Neural progenitor cell (in vitro differentiated cells): Measurements from ENCODE around the gene CDH9. TPM values are rescaled to one million over a fixed set of nuclear protein-coding genes. Genes with fewer than 3 reads are reported as not detected.

Source experiments
- DNase-seq: peaks from one replicate; pipeline ENCODE4 v3.0.0-alpha.2; 2016; ENCODE audit warnings: low spot score
- H2AFZ ChIP-seq: fragments of 200-600 bp; sonication (generic); replicated peaks from 2 replicates; pipeline ENCODE4 v1.6.1; 2016; ENCODE audit warnings: antibody characterized with exemption
- H3F3A ChIP-seq: fragments of 200-600 bp; sonication (generic); 2 replicates; pipeline ENCODE4 v1.6.1; 2016; ENCODE audit warnings: antibody characterized with exemption, low read depth
- H3K27ac ChIP-seq: fragments of 200-600 bp; sonication (generic); 2 replicates; pipeline ENCODE4 v1.5.1; 2016; ENCODE audit warnings: mild to moderate bottlenecking
- H3K27me3 ChIP-seq: fragments of 200-600 bp; sonication (generic); 2 replicates; pipeline ENCODE4 v1.6.1; 2016; ENCODE audit warnings: mild to moderate bottlenecking, moderate library complexity
- H3K36me3 ChIP-seq: fragments of 200-600 bp; sonication (generic); 2 replicates; pipeline ENCODE4 v1.5.1; 2016
- H3K4me1 ChIP-seq: fragments of 200-600 bp; sonication (generic); 2 replicates; pipeline ENCODE4 v1.6.1; 2016; ENCODE audit warnings: mixed run types
- H3K4me2 ChIP-seq: fragments of 200-600 bp; sonication (generic); 2 replicates; pipeline ENCODE4 v1.6.1; 2016
- H3K4me3 ChIP-seq: fragments of 200-600 bp; sonication (generic); 2 replicates; pipeline ENCODE4 v1.5.1; 2016
- H3K79me2 ChIP-seq: fragments of 200-600 bp; sonication (generic); 2 replicates; pipeline ENCODE4 v1.6.1; 2016; ENCODE audit warnings: low read depth
- H3K9ac ChIP-seq: fragments of 200-600 bp; sonication (generic); 2 replicates; pipeline ENCODE4 v1.6.1; 2016
- H3K9me3 ChIP-seq: fragments of 200-600 bp; sonication (generic); 2 replicates; pipeline ENCODE4 v1.5.1; 2016; ENCODE audit warnings: low read depth
- H4K20me1 ChIP-seq: fragments of 200-600 bp; sonication (generic); 2 replicates; pipeline ENCODE4 v1.6.1; 2016; ENCODE audit warnings: low read depth
- H3K27ac Mint-ChIP-seq: 3 replicates; pipeline ENCODE4 v1.8.0; 2021; ENCODE audit warnings: mixed read lengths
- H3K27me3 Mint-ChIP-seq: 2 replicates; pipeline ENCODE4 v1.8.0; 2022; ENCODE audit warnings: low read depth, mild to moderate bottlenecking, inconsistent platforms, moderate library complexity, mixed read lengths; ENCODE audit not compliant: insufficient read depth
- H3K36me3 Mint-ChIP-seq: 3 replicates; pipeline ENCODE4 v1.8.0; 2021; ENCODE audit warnings: mixed read lengths
- H3K4me1 Mint-ChIP-seq: 3 replicates; pipeline ENCODE4 v1.8.0; 2021; ENCODE audit warnings: mixed read lengths
- H3K4me3 Mint-ChIP-seq: 3 replicates; pipeline ENCODE4 v1.8.0; 2021; ENCODE audit warnings: mild to moderate bottlenecking, moderate library complexity, mixed read lengths
- H3K9me3 Mint-ChIP-seq: 3 replicates; pipeline ENCODE4 v1.8.0; 2020; ENCODE audit warnings: mixed read lengths
- EZH2 ChIP-seq: fragments of 200-600 bp; sonication (generic); IDR thresholded peaks from 2 replicates; pipeline ENCODE4 v1.6.1; 2017; ENCODE audit warnings: antibody characterized with exemption, mild to moderate bottlenecking, moderate library complexity
- EZH2phosphoT487 ChIP-seq: fragments of 200-600 bp; sonication (generic); IDR thresholded peaks from 2 replicates; pipeline ENCODE4 v1.6.1; 2017; ENCODE audit warnings: antibody characterized with exemption
- total RNA-seq: library from RNA; depleted of rRNA; stranded (reverse); fragments of >200 nt; gene quantifications from 2 replicates; pipeline ENCODE4 v1.2.3, GENCODE V29; 2015; ENCODE audit warnings: low replicate concordance
- TF ChIP-seq, protein P1 (sequence below): fragments of 200-600 bp; sonication (generic); IDR thresholded peaks from 2 replicates; pipeline ENCODE4 v1.5.1; 2017; ENCODE audit warnings: antibody characterized with exemption, mild to moderate bottlenecking

Gene CDH9
- total RNA-seq, 1 donor from 2014 or later: 2.8 TPM

DNA sequence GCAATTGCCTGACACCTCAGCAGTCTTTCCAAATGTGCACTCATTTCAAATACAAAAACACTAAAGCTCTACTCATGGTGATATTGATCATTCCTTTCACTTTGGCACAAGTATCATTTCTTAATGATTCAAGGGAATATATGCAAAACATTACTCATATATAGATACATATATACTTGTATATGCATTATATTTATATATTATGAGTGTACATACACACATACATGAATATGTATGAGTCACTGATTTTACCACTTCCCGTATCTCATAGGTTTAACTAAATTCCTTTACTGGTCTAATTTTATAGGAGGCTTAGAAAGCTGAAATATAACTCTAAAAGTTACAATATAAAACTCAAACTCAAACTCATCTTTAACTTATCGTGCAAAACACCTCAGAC is 156.5 kb downstream of the CDH9 start:
- no peak overlapping the region for H3K27ac ChIP-seq
- Mint-ChIP-seq H3K27me3 (no peaks in the 10 kb centered on the region), H3K27ac (no peak overlapping the region), H3K9me3 (no peaks in the 10 kb centered on the region), H3K4me1 (no peaks in the 10 kb centered on the region), H3K36me3 (no peaks in the 10 kb centered on the region), H3K4me3 (no peak overlapping the region)
- no peaks in the 10 kb centered on the region for H3K27me3 ChIP-seq
- no peak overlapping the region for H3K4me3 ChIP-seq
- no peaks in the 10 kb centered on the region for H3F3A ChIP-seq
- H3K79me2 ChIP-seq: no peaks in the 10 kb centered on the region
- H3K9ac ChIP-seq: no peak overlapping the region
- H3K4me2 ChIP-seq: no peak overlapping the region
- TF ChIP-seq EZH2 (no peak), EZH2phosphoT487 (no peak)
- TF ChIP-seq, protein P1, sequence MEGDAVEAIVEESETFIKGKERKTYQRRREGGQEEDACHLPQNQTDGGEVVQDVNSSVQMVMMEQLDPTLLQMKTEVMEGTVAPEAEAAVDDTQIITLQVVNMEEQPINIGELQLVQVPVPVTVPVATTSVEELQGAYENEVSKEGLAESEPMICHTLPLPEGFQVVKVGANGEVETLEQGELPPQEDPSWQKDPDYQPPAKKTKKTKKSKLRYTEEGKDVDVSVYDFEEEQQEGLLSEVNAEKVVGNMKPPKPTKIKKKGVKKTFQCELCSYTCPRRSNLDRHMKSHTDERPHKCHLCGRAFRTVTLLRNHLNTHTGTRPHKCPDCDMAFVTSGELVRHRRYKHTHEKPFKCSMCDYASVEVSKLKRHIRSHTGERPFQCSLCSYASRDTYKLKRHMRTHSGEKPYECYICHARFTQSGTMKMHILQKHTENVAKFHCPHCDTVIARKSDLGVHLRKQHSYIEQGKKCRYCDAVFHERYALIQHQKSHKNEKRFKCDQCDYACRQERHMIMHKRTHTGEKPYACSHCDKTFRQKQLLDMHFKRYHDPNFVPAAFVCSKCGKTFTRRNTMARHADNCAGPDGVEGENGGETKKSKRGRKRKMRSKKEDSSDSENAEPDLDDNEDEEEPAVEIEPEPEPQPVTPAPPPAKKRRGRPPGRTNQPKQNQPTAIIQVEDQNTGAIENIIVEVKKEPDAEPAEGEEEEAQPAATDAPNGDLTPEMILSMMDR: no peak
- H4K20me1 ChIP-seq: no peaks in the 10 kb centered on the region
- H3K4me1 ChIP-seq: no peaks in the 10 kb centered on the region
- no peak overlapping the region for H2AFZ ChIP-seq
- no peak for DNase-seq
- no peaks in the 10 kb centered on the region for H3K36me3 ChIP-seq
- H3K9me3 ChIP-seq: no peaks in the 10 kb centered on the region

- H3K4me1 ChIP-seq: no peaks in the 10 kb centered on the region
- H3F3A ChIP-seq: no peaks in the 10 kb centered on the region
- no peaks in the 10 kb centered on the region for H3K27me3 ChIP-seq
- H3K79me2 ChIP-seq: no peaks in the 10 kb centered on the region
- Mint-ChIP-seq H3K27ac (no peak overlapping the region), H3K36me3 (no peaks in the 10 kb centered on the region), H3K4me1 (peaks cover 4% of the 10 kb centered on the region), H3K9me3 (no peaks in the 10 kb centered on the region), H3K4me3 (no peak overlapping the region), H3K27me3 (no peaks in the 10 kb centered on the region)
- H3K9ac ChIP-seq: no peak overlapping the region
- no peak for TF ChIP-seq EZH2phosphoT487
- TF ChIP-seq, protein P1: no peak
- no peak for TF ChIP-seq EZH2
- no peak overlapping the region for H3K4me2 ChIP-seq
- no peaks in the 10 kb centered on the region for H3K9me3 ChIP-seq
- no peaks in the 10 kb centered on the region for H3K36me3 ChIP-seq
- H4K20me1 ChIP-seq: no peaks in the 10 kb centered on the region
- no peak for DNase-seq
- no peak overlapping the region for H3K27ac ChIP-seq
- no peak overlapping the region for H2AFZ ChIP-seq
- no peak overlapping the region for H3K4me3 ChIP-seq
Observed at GRCh38 chr5:26877154-26877553, 161.2 kb downstream of the CDH9 start.

- Mint-ChIP-seq H3K27me3 (no peaks in the 10 kb centered on the region), H3K4me3 (no peak overlapping the region), H3K27ac (no peak overlapping the region), H3K9me3 (no peaks in the 10 kb centered on the region), H3K36me3 (no peaks in the 10 kb centered on the region), H3K4me1 (peaks cover 4% of the 10 kb centered on the region)
- Histone ChIP-seq H3K36me3 (no peaks in the 10 kb centered on the region), H3K9ac (no peak overlapping the region), H3K9me3 (no peaks in the 10 kb centered on the region), H3K4me1 (no peaks in the 10 kb centered on the region), H3K79me2 (no peaks in the 10 kb centered on the region), H3K27me3 (no peaks in the 10 kb centered on the region), H4K20me1 (no peaks in the 10 kb centered on the region), H3K4me2 (no peak overlapping the region), H2AFZ (no peak overlapping the region), H3F3A (no peaks in the 10 kb centered on the region), H3K27ac (no peak overlapping the region), H3K4me3 (no peak overlapping the region)
- TF ChIP-seq EZH2phosphoT487 (no peak), EZH2 (no peak)
- TF ChIP-seq, protein P1: no peak
- DNase-seq: no peak
Observed at GRCh38 chr5:26872337-26872736, 166.0 kb downstream of the CDH9 start.
